Measurements from ENCODE around the gene ANKH.

ANKH gene

DNA sequence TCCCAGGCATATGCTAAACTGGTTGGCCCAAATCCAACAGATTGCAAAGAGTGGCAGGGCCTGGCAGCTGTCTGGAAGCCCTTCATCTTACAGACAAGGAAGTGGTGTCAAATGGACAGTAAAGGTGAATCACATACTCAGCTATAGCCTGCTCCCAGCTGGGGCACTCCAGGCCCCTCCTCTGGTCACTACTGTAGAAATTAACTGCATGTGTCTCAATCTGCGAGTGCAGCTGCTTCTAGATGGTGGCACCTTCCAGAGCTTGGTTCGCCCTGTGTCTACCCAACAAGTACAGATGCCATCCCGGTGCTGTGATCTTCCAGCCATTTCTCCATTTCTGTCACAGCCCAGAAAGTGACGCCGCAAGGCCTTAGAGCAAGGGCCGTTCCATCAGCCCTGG lies 156.9 kb downstream of the ANKH start:
- no peak for DNase-seq (ENCODE audit: low read depth, low spot score)

DNA sequence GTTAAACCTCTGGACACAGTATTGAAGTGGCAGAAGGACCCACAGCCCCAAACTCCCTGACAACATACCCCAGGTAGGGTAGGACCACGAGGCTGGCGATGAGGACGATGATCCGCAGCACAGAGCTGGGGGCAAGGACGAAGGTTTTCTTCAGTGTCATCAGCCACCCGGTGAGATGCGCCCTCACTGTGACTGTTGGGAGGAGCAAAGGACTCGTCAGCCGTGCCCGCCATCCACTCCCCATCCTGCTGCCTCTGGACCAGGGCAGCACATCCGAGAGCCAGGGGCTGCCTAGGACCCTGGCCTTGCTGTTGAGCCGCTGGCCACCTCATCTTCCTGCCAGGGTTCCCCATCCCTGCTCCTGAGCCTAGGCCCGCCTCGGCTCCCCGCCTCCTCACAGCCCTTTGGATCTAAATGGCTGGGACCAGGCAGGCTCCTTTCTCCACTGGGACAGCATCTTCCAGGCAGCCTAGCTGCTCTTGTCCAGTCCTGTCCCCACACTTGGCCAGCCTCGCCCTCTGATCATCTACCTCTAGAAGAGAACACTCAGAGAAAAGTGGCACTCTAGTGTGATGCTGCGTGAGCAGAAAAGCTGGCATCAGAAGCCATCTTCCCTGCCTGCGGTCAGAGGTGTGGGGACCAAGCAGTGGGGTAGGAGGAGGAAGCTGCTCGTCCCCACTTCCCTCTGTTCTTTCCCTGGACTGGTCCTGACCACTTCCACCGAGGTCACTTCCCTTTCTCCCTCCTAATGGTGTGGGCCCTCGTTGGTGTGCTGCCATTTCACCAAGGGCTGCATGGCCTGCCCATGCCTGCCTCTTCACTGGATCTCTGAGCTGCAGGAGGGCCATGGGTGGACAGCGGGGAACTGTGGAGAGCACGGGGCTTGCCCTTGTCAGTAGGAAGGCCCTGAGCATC lies 157.8 kb downstream of the ANKH start:
- DNase-seq (ENCODE audit: low read depth, low spot score): no peak

DNA sequence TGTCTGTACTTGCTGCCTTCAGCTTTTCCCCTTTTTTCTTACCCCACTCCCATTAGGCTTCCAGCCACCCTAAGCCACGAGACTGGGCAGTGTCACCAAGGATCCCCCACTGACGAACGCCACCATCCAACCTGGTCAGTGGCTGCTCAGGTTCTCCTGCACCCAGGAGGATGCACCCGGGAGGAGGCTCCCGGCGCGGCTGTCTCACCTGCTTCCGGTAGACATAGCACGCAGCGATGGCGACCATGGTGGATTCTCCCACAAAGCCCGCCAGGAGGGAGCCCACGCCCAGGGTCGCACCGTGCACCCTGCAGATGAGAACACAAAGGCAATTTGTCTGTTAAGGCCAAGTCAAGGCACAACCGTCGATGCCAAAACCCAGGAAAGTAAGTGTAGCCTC lies 158.9 kb downstream of the ANKH start:
- DNase-seq (ENCODE audit: low read depth, low spot score): no peak

DNA sequence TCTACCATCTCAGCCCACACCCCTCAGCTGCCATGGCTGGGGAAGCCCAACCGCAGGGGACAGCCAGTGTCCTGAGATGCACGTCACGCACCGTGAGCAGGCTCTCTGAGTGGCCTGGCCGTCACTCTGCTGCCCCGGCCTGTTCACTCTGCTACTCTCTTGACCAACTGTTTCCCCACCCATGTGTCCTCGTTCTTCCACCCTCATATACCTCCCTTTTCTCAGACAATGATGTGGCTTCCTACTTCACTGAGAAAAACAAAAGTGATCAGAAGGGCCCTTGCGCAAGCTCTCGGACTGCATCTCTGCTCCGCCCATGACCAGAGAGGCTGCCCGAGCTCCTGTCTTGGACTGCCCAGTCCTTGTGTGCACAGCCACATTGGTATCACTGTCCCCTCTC lies 159.4 kb downstream of the ANKH start:
- no peak for DNase-seq (ENCODE audit: low read depth, low spot score)

DNA sequence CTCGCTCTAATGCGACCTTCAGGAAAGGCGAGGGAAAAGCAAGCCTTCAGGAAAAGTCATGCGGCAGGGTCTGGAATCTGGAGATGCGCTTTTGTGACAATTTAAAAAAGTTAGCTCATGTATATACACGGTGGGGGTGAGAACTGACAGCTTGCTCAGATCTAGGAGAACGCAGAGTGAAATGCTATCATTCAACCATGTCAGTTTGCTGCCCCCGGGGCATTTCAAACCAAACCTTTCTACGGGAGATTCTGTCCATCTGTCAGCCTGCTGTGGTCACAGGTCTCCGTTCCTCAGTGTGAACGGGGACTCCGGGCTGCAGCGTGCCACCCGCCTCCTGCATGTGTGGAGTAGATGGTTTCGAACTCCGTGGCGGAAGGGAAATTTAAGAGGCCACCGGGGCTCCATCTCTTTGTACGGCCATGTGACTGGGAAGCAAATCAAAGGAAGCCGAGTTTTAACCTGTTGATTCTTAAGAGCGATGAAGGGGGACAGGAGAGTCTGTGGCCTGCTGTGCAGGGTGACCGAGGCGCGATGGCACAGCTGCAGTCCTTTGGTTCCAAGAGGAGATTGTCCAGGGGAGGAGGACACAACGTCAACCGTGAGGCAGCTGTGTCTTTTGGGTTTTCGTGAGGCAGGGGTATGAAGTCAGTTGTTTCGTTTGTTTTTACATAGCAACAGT lies 161.1 kb downstream of the ANKH start:
- DNase-seq (ENCODE audit: low read depth, low spot score): no peak

DNA sequence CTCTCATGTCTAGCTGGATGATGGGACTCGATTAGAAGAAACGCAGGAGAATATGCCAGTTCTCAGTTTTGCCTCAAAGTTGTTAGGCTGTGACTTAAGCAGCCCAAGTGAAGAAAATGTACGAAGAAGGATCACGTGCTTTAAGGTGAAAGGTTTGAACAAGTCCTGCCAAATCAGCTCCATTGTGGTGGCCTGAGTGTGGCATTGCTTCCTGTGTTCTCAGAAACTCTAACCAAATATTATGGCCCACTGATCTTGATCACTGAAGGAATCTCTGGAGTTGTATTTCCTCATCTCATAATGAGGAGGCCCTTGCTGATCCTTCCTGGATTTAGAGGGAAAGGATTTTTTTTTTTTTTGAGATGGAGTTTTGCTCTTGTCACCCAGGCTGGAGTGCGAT lies 163.0 kb downstream of the ANKH start:
- DNase-seq (ENCODE audit: low read depth, low spot score): no peak

DNA sequence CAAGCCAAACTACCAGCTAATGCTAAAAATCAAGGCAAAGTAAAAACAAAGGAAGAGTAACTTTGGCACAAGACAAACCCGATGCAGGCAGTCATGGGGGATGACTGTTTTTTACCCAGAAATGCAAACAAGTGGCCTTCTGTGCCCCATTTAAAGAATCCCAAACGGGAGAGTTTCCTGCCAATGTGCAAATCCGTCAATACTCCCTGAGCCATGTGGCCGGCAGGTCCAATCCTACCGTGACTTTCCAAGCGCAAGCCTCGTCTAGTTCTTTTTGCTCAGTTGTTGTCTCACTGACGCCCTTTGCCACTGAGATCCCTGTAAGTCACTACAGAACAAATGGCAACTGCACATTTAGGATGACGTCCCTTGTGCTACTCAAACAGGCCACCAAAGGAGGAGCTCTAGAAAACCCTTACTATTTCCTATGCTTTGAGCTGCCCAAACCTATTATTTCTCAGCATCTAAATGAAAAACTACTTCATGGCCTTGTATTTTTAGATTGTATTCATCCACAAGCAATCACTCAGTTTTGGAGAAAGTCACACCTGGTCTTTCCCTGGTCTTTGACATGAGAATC lies 163.7 kb downstream of the ANKH start:
- DNase-seq (ENCODE audit: low read depth, low spot score): no peak

DNA sequence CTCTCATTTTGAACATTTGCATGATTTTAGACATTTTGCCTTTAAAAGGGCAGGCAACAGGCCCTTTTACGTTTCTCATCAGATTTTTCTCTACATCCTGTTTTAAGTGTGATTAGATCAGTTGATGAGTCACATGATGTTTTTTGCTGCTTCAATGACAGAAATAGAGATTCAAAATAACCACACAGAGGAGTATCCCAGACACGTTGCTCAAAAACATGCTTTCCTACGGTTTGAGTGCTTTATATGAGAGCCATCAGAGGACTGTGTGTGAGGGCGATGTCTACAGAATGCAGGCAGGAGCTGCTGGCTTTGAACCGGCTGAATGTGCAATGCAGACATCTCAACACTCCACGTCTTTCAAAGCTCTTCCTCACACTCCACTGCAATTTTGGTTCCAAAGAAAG lies 165.0 kb downstream of the ANKH start:
- DNase-seq (ENCODE audit: low read depth, low spot score): no peak

DNA sequence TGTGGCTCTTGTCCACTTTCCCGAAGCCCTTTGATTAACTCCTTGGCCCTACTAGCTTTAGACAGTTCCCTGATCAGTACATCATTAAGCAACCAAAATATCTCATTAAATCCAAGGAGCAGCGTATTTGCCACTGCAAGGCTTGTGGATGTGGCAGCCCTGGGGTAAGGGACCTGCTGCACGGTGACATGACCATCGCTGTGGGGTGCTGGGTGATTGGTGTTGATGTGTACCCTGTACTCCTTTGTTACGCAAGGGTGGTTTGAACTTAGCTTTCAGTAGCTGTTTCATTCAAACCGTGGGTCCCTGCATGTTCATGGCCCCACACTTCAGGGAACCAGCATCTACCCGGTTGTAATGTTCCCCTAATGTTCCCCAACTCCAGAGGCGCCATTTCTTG lies 166.0 kb downstream of the ANKH start:
- DNase-seq (ENCODE audit: low read depth, low spot score): no peak

DNA sequence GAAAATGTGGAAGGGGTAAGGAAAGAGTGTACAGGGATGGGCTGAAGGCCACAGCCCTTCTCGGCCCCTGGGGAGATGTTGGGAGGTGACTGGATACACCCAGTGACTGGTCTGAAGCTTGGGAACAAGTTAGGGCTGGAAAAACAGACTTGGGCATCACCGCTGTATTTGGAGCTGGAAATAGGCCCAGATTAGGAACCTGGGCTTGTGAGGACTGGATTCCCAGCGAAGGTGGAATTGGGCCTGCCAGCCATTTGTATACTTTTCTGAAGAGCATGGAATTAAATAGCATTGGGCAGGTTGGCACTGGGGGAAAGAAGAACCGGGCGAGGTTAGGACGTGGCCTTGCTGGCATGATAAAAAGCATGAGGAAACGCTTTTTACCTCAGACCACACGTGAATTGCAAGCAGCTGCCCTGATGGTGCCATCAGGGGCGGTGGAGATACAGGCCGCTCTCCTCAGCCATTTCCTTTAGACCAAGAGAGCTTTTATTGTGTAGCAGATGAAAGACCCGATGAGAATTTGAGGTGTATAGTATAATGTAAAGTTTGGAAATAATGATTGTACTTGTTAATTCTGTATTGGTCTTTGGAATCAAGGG lies 169.2 kb downstream of the ANKH start:
- no peak for DNase-seq (ENCODE audit: low read depth, low spot score)

DNA sequence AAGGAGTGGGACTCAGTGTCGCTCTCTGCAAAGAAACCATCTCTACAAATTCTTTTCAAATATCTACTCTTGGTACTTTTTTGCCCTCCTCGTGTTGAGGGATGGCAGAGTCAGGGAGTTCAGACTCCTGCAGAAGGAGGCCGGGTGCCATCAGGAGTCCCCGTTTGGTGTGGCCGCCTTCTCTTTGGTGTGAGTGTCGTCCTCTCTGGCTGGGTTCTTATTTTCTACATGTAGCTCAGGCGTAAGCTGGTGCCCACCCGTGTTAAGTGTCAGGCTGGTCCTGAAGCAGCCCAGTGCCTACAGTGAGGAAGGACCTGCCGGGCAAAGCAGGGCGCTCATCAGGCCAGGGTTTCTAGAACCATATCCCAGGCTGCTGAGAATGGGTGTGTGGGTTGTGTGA lies 170.0 kb downstream of the ANKH start:
- DNase-seq (ENCODE audit: low read depth, low spot score): no peak

DNA sequence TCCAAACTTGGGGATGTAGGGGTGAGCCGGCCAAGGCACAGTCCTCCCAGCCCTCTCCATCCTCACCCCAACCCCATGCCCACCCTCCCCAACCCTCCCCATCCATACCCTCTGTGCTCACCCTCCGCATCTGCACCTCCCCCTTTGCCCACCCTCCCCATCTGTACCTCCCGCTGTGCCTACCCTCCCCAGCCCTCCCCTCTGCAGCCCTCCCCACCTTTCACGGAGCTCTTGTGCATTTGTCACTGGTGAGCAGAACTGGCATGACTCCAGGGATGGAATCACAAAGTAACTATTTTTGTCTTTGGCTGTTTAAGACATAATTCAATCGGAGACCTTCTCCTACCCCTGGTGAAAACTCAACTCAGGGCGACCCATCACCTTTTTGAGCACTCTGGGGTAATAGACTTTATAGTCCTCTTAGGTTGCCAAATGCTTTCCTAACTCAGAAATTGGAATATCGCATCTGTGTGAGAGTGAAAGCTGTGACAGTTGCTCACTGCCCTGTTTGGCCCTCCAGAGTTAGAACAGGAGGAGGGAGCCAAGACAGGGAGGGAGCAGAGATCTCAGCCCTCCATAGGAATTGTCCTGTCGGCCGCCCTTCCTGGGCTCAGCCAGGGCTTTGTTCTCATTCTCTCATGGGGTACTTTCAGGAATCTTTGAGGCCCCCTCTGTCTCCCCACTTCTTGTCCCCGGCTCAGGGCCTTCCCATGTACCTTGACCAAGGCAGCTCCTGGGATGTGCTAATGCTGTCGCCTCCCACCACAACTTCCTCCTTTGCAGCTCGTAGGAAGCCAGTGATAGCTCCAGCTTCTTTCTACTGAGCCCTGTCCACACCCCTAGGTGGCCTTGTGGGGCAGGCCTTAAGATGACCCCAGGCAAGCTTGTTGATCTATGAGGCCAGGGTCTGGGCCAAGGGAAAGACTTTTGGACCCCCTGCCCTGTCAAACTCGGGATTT lies 170.8 kb downstream of the ANKH start:
- no peak for DNase-seq (ENCODE audit: low read depth, low spot score)

DNA sequence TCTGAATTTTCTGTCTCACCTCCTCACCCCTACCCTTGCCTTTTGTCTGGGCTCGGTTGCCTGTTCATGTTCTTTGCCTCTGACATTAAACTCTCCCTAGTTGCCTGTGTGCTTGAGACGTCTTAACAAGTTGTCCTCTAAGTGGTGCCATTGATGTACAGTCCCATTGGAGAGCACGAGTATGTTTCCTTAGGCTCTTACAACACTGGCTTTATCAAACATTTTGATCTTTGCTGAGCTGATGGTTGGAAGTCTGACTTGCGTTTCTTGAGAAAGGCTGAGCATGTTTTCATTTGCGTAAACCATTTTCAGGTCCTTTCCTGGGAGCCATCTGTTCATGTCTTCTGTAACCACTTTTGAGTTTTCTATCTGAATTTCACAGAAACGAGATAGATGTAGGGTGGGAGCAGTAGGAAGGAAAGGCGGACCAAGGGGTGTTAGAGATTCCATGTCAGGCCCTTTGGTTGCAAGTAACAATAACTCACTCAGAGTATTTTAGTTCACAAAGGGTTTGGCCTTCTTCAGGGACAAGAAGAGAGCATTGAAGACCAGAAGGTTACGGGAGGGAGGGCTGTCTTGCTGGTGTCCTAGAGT lies 171.7 kb downstream of the ANKH start:
- no peak for DNase-seq (ENCODE audit: low read depth, low spot score)

DNA sequence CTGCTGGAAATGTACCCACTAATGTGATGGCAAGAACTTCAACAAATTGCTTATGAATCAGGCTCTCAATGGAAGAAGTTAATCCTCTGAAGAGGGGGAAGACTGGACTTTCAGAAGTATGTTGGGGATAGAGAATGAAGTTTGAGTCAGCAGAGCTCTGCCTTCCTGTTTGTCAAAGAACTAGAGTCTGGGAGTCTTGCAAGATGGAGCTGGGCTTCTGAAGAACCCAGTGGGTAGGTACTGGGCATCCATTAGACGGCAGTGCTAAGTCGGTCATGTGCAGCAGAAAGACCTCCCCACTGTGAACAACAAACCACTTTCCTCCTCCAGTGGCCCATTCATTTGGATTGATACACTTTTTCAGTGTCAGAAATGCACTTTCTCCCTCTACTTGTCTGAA lies 172.4 kb downstream of the ANKH start:
- no peak for DNase-seq (ENCODE audit: low read depth, low spot score)

DNA sequence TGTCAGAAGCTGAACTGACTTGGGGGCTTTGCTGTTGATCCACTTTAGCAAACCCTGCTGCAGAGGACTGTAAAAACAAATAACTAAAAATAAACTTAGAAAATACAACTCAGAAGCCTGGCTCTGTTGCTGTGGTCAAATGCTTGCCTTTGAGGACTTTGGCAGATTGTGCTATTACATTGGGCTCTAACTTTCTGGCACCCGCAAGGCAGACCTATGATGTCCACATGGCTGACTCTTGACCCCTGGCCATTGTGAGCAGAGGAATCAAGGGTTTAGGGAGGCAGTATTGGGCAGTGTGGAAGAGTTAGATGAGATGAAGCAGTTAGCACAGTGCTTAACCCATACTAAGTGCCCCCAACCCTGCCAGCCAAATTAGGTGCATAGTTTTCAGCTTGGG lies 173.1 kb downstream of the ANKH start:
- no peak for DNase-seq (ENCODE audit: low read depth, low spot score)

DNA sequence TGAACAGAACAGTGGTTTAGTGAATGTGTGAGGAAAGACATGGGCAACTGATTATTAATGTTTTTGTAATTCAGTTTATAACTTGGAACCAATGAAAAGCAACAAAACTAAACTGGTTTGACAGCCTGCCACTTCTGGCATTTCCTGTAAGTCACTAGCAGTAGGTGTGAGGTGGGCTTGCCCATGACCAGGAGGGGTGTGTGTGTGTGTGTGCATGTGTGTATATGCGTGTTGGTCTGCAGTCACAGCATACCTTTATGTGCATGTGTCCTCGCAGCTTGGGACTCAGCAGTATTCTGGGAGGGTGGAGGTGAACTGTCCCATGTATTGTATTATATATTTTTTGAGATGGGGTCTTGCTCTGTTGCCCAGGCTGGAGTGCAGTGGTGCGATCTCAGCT lies 174.7 kb downstream of the ANKH start:
- DNase-seq (ENCODE audit: low read depth, low spot score): no peak

DNA sequence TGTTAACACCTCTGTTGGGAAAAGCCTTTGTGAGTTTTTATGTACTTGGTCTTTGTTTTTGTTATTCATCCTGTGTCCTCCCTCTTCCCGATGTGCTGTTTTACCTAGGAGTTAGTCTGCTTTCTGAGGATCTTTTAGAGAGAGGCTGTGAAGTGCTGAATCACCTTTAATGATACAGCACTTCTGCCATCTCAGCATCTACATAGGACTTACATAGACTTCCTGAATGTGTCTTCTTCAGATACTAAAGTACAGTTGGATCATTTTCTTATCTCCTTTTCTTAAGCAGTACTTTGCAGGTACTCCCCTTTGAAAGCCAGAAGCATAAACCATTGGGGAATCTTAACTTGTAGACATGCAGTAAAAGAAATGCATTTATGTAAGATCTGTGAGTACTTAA lies 175.5 kb downstream of the ANKH start:
- DNase-seq (ENCODE audit: low read depth, low spot score): no peak

DNA sequence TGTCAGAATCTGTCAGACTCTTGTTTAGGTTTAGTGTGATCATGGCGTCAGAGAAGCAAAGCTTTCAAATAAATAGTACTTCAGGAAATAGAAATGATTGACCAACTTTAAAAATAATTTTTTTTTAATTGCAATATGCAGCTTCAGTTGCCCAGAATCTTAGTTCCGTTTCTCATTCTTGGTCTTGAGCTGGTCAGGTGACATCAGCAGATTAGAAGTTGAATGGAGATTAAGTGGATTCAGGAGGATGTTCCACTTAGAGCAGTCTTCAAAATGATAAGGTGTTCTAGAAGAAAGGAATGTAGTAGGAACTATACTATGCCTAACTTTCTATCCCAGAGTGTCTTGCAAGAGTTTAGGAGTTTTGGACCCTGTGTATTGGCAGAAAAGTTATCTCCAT lies 176.4 kb downstream of the ANKH start:
- DNase-seq (ENCODE audit: low read depth, low spot score): no peak

DNA sequence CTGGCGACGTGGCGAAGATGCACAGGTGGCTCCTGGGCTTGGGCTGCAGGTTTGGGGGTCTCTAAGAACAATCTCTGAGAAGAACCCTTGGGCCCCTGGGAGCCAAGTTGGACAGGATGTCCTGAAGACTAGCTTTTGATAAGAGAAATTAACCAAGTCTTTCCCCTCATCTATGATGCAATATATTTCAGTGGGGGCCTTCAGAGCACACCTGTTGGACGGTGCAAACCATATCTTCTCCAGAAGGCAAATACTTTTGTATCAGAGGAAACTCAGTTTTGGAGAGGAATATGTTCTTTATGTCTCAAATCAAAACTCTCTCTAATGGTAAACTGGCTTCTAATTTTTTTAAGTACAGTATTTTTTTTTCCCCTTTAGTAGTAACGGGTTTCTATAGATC lies 178.5 kb downstream of the ANKH start:
- DNase-seq (ENCODE audit: low read depth, low spot score): no peak

DNA sequence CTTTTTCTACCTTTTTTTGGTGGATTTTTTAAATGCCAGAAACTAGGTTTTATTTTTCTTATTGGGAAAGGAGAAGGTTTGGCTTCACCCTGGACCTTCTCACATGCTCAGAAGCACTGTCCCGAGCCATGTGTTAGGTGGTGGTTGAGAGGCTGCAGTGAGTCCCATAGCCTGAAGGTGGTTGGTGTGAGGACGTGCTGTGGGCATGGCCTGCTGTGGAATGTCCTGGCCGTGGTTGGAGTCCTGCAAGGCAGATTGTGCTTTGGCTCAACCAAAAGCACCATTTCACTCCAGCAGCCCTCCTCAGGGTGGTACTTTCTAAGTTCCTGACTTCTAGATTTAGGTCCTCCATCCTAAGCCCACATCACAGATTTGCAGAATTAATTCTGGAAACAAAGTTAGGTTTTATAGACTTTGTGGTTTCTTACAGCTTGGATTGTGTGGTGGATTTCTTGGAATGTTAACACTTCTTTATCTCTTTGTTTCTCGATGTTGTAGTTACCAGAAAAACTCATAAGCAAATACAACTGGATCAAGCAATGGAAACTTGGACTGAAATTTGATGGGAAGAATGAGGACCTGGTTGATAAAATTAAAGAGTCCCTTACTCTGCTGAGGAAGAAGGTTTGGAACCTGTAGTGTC lies 184.4 kb downstream of the ANKH start:
- no peak for DNase-seq (ENCODE audit: low read depth, low spot score)

Measured in iPS DF 19.7 (cell line).